GM12891 (cell line): Measurements from ENCODE around the gene TEKTIP1. TPM values are rescaled to one million over a fixed set of nuclear protein-coding genes. Genes with fewer than 3 reads are reported as not detected.

Source experiments
- DNase-seq: peaks from one replicate; pipeline ENCODE4 v3.0.0; 2011; ENCODE audit warnings: low spot score; ENCODE audit not compliant: insufficient read length
- FAIRE-seq: peaks from 2 replicates; lab custom pipeline; 2011; peaks lifted over from hg19 to GRCh38; lab: Jason Lieb, UNC
- PAX5 ChIP-seq: IDR thresholded peaks from 2 replicates; pipeline ENCODE4 v1.6.1; 2011; ENCODE audit warnings: low read length, moderate library complexity, mild to moderate bottlenecking; ENCODE audit not compliant: insufficient read depth, severe bottlenecking
- POLR2A ChIP-seq: IDR thresholded peaks from 2 replicates; pipeline ENCODE4 v1.6.1; 2011; ENCODE audit warnings: low read depth, low read length, control low read depth
- POLR2AphosphoS5 ChIP-seq: IDR thresholded peaks from 2 replicates; pipeline ENCODE4 v1.6.1; 2011; ENCODE audit warnings: low read depth, low read length, control low read depth
- POU2F2 ChIP-seq: IDR thresholded peaks from 2 replicates; pipeline ENCODE4 v1.6.1; 2011; ENCODE audit warnings: low read depth, mild to moderate bottlenecking, control low read depth, low read length, moderate library complexity
- SPI1 ChIP-seq: IDR thresholded peaks from 2 replicates; pipeline ENCODE4 v1.6.1; 2011; ENCODE audit warnings: low read depth, low read length, control low read depth
- TAF1 ChIP-seq: IDR thresholded peaks from 2 replicates; pipeline ENCODE4 v1.6.1; 2011; ENCODE audit warnings: low read depth, low read length, control low read depth
- polyA plus RNA-seq: library from polyadenylated mRNA; unstranded; fragments of >200 nt; gene quantifications from one replicate; pipeline ENCODE4 v1.2.1, GENCODE V29; 2012; ENCODE audit warnings: low read depth, missing spikeins, inconsistent platforms; ENCODE audit not compliant: missing spikeins

Gene TEKTIP1
- polyA plus RNA-seq: 0.63 TPM

DNA sequence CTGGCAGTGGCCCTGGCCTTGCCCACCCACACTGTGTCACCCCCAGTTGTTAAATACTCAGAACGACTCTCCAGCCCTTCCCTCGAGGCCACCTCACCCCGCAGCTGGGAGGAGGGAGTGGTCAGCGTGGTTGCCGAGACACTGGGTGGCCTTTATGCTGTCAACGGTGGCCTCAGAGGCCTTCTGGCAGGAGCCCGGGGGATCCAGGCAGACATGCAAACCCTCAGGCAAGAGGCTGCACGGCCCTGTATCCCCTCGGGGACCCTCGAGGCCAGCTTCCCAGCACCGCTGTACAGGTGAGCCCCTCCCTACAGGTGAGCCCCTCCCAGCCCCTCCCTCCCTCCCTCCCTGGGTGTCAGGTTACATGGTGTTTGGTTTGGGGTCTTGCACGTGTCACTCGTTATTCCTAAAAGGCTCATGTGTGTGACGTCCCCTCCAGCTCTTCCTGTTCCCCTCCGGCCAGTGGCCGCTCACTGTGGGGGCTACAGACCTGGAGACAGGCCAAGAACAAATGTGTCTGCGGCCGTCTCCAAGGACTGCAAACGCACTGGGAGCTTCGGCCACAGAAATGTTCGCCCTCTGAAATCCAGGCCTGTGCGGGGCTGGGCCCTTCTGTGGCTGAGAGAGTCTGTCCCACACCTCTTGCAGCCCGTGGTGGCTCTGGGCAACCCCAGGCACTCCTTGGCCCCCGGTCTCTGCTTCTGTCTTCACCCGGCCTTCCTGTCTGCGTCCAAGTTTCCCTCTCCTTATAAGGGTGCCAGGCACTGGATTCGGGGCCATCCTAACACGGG, at the start of gene TEKTIP1:
TEKTIP1 (plus strand) TSS at position 210 of the 791 bp plus-strand sequence; CDS start at position 214, 4 bp downstream.
- no peak for DNase-seq
- no peak for FAIRE-seq
- no peak; the same call in 1 of the 2 replicates for TF ChIP-seq POLR2A
- no peak for TF ChIP-seq SPI1
- 0 out of 2 replicates have a peak, but pooled peaks have one; percentile 9 for TF ChIP-seq POU2F2
- no peak for TF ChIP-seq TAF1
- TF ChIP-seq POLR2AphosphoS5: peak; percentile 38; the same call in 1 of the 2 replicates
- no peak for TF ChIP-seq PAX5

GRCh38 chr19:3491396-3492119, 47.4 kb upstream of the TEKTIP1 start:
- no peak for TF ChIP-seq PAX5
- FAIRE-seq (no peak), DNase-seq (no peak)

GRCh38 chr19:3492131-3492839, 46.7 kb upstream of the TEKTIP1 start:
- FAIRE-seq: no peak
- TF ChIP-seq TAF1: no peak
- no peak for TF ChIP-seq PAX5
- TF ChIP-seq POU2F2: no peak
- no peak for TF ChIP-seq SPI1
- no peak for TF ChIP-seq POLR2A
- TF ChIP-seq POLR2AphosphoS5: no peak
- no peak for DNase-seq

DNA sequence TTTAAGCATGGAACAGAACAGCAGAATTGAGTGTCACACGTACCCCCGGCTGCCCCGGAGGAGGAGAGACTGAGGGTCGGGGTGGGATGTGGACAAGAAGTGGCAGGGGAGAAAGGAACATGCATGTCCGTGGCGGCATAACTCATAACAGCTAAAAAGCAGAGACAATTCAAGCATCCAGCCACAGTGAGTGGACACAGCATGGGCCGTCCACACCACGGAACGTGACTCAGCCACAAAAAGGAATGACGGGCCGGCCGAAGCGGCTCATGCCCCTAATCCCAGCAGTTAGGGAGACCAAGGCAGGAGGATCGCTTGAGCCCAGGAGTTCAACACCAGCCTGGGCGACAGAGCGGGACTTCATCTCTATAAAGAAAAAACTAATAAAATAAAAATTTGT, 46.1 kb upstream of the TEKTIP1 start:
- DNase-seq (no peak), FAIRE-seq (no peak)
- no peak for TF ChIP-seq POLR2A
- no peak for TF ChIP-seq POLR2AphosphoS5
- no peak for TF ChIP-seq PAX5
- no peak for TF ChIP-seq SPI1
- no peak for TF ChIP-seq TAF1
- TF ChIP-seq POU2F2: no peak

DNA sequence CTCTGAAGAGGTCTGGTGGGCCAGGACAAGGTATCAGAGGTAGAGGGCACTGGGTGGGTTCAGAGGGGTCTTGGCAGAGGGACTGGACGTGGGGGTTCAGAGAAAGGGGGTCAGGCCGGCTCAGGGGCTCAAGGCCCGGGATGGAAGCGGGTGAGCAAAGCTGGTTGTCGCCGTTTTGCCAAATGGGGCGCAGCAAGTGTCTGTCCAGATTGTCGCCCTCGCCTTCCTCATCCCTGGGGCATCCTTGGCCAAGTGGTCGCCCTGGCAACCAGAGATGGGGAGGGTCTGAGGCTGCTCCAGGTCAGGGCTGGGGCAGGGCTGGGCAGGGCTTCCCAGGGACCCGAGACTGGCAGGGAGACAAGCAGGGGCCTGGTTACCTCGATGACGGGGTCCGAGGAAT, 45.3 kb upstream of the TEKTIP1 start:
- no peak for FAIRE-seq
- DNase-seq: no peak
- no peak for TF ChIP-seq POLR2AphosphoS5
- TF ChIP-seq TAF1: no peak
- TF ChIP-seq SPI1: no peak
- TF ChIP-seq POLR2A: no peak
- no peak for TF ChIP-seq POU2F2
- TF ChIP-seq PAX5: no peak

GRCh38 chr19:3494051-3494450, 44.9 kb upstream of the TEKTIP1 start:
- FAIRE-seq (no peak), DNase-seq (peak; percentile 84)
- TF ChIP-seq POLR2AphosphoS5 (no peak), POLR2A (no peak), SPI1 (no peak), TAF1 (no peak), PAX5 (no peak)

- DNase-seq (no peak), FAIRE-seq (peak; percentile 61)
Measured at GRCh38 chr19:3494559-3494958, 44.4 kb upstream of the TEKTIP1 start.

DNA sequence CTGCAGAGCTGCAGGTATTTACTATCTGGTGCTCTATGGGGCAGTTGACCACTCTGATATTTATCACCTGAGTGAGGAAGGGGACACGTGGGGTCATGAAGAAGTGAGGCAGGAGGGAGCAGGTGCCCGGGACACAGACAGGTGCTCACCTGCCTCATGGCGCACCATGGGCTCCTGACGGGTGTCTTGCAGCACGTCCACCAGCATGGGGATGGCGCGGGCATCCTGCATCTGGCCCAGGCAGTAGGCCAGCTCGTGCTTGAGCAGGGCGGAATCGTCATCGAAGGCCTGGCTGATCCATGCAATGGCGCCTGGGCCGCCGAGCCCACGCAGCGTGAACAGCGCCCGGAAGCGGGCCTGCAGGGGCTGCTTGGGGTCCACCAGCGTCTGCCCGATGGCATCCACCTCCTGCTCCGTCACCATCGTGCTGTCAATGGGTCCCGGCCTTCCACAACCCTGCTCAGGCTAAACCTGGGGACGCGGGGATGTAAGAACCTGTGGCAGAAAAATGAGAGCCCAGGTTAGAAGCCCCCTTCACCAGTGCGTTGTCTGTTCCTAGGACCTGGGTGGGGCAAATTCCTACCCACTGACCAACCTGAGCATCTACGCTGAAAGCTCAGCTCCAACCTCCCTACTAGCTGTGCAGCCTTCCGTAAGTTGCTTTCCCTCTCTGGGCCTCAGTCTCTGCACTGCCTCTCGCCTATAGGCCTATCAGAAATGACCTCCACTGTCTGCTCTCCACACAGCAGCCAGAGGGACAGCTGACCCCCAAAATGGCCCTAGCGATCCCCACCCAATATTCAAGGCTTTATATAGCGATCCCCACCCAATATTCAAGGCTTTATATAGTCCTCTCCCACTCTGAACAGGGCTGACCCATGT, 42.3 kb upstream of the TEKTIP1 start:
- DNase-seq (no peak), FAIRE-seq (no peak)
- TF ChIP-seq POLR2A (no peak), POU2F2 (no peak), TAF1 (no peak)

More at GRCh38 chr19:3494559-3494958, 44.4 kb upstream of the TEKTIP1 start:
- TF ChIP-seq POU2F2 (no peak), SPI1 (no peak)

GRCh38 chr19:3497757-3498520, 41.0 kb upstream of the TEKTIP1 start:
- FAIRE-seq (no peak), DNase-seq (no peak)
- no peak for TF ChIP-seq TAF1
- TF ChIP-seq POLR2AphosphoS5: no peak
- no peak for TF ChIP-seq POLR2A
- no peak for TF ChIP-seq SPI1
- no peak for TF ChIP-seq PAX5
- TF ChIP-seq POU2F2: no peak
